ENCODE measurements around the gene DTL.
"Not testable (repeated sequence)": the region's sequence is repeated elsewhere in the genome, so short reads cannot be mapped to it uniquely, and the experiment has no call there.

The DTL gene

DNA sequence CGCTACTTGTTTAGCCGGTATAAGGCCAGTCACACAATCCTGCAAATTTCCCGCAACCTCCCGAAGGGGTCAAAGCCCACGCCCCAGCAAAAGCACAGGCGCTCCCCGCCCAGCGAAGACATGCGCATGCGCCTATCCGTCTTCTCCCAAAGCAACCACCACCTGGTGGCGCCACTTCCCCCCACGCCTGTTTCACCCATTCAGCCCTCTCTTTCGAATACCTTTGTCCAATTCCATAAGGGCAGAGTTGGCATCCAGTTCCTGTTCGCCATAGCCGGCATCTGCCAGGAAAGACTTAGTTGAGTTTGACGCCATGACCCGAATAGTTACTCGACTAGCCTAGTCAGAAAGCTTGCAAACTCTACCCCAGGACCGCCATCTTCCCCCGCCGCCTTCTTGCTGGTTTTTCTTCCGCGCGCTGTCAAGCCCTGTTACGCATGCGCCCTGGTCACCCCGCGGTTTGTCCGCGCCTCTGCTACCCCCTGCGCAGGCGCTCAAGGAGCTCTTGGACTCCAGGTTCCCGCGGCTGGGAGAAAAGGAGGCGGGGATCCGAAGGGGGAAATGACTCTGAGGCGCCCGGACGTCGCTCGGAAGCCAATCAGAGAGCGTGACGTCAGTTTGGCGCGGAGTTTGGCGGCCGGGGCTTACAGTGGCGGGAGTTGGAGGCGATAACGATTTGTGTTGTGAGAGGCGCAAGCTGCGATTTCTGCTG lies at the start of gene DTL, which contains the start of gene INTS7:
Gene DTL, plus strand, starts transcription at position 626 of the 712 bp plus-strand sequence. CDS start 143 bp downstream, outside the sequence.
Gene INTS7, minus strand, starts transcription at position 435 of the 712 bp plus-strand sequence. Its CDS starts 120 bp downstream, at position 315.
- DNase-seq: peak; percentile 99

DNA sequence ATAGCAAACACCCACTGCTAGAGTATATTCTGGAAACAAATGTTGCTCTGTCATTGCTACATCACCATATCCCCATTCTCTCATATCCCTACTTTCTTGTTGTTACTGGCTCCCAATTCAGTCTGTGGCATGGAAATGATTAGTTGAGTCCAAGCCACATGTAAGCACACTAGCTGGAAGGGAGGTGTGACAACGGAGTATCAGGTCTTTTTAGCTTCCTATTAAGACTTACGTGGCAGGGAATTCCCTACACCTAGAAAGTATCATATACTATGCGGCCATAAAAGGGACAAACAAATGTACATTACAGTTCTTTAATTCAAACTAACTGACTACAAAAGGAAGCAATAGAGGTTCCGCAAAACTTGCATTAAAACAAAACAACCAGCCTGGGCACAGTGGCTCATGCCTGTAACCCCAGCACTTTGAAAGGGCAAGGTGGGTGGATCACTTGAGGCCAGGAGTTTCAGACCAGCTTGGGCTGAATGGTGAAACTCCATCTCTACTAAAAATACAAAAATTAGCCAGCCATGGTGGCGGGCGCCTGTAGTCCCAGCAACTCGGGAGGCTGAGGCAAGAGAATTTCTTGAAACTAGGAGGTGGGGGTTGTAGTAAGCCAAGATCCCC lies 48.8 kb upstream of the DTL start:
- DNase-seq: no peak

- DNase-seq: no peak
These were observed 43.9 kb upstream of the DTL start for GRCh38 chr1:211991695-211992094.

DNA sequence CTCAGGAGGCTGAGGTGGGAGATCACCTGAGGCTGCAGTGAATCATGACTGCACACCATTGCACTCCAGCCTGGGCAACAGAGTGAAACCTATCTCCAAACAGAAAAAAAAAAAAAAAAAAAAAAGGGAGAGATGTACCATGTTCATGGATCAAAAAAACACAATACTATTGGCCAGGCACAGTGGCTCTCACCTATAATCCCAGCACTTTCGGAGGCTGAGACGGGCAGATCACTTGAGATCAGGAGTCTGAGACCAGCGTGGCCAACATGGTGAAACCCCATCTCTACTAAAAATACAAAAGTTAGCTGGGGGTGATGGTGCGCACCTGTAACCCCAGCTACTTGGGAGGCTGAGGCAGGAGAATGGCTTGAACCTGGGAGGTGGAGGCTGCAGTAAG lies 38.1 kb upstream of the DTL start:
- not testable (repeated sequence) for DNase-seq

DNA sequence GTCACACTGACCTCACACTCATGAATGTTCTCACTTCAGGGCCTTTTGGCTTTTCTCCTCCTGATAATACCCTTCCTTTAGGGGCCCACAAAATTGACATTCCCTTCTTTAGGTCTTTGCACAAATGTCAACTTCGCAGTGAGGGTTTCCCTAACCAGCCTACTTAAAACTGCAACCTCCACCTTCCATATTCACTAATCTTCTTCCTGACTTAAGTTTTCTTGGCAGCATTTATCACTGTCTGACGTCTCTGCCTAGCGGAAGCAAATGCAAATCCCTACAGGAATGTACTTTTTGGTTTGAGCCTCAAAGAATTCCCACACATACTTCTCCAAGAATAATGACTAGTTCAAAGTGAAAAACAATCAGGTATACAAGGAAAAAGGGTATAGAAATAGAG lies 33.0 kb upstream of the DTL start:
- no peak for DNase-seq

DNA sequence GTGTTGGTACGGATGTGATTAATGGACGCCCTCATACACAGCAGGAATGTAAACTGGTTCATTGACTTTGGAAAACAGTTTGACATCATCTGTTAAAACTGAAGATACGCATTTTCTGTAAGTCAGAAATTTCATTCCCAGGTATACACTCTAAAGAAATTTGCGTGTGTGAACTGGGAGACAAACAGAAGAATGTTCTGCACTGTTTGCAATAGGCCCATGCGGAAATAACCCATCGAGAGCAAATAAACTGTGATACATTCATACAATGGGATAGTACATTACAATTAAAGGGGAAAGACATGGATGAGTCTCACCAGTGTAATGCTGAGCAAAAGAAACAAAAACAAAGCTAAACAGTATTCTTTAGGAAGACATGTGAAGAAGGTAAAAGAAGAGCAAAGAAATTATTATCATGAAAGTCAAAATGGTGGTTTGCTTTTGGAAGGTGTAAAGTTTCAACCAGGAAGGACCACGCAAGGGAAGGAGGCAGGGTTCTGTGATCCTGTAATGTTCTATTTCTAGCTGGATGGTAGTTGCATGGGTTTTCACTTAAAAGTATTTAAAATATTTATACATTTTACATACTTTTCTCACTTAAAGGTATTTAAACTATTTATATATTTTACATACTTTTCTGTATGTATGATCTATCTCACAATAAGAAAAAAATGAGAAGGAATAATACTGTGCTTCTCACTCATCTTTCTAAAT lies 30.5 kb upstream of the DTL start:
- no peak for DNase-seq

GRCh38 chr1:212007178-212007577 lies 28.4 kb upstream of the DTL start:
- no peak for DNase-seq

DNA sequence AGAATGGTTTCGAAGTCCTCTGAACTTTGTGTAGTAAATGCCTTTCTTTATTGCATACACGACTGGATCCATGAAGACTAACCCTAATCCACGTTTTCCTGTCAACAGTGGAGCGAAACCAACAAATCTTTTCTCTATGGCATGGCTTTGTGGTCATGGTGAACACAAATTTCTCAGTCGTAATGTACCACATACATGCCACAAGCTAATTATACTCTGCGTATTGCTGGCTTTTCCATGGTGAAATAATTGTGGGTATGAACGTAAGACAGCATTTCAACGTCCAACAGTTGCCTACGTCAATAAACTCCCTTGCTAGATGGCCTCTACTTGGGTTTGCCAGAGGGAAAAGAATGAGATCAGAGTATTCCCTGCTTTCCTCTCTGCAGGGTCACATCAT lies 27.7 kb upstream of the DTL start:
- DNase-seq: no peak

GRCh38 chr1:212009561-212009960 lies 26.0 kb upstream of the DTL start:
- no peak for DNase-seq

DNA sequence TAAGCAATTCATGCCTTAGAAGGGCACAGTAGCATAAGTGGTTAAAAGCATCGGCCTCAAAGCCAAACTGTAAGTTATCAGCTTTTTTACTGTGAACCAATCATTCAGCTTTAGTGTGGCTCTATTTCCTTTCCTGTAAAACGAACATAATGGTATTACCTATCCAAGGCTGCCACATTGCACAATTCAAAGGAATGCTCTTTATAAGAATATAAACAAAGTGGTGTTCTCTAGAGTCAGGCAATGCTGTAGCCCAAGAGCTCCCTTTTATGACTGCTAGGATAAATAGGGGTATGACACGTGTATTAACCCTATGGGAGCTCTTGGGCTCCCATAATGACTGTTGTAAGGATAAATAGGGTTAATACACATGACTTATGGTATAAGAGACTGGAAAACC lies 25.5 kb upstream of the DTL start:
- no peak for DNase-seq

- DNase-seq: peak; percentile 79
These were observed 23.4 kb upstream of the DTL start for GRCh38 chr1:212012034-212012740.

DNA sequence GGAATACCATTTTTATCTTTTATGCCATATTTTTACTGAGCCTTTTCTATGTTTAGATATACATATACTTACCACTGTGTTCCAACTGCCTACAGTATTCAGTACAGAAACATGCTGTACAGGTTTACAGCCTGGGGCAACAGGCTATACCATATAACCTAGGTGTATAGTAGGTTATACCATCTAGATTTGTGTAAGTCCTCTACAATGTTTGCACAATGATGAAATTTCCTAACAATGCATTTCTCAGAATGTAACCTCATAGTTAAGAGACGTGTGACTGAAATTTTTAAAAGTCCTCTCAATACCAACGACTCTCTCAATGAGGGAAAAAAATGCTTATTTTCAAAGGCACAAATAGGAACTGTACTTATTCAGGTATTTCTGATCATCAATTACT lies 21.9 kb upstream of the DTL start:
- DNase-seq: no peak

DNA sequence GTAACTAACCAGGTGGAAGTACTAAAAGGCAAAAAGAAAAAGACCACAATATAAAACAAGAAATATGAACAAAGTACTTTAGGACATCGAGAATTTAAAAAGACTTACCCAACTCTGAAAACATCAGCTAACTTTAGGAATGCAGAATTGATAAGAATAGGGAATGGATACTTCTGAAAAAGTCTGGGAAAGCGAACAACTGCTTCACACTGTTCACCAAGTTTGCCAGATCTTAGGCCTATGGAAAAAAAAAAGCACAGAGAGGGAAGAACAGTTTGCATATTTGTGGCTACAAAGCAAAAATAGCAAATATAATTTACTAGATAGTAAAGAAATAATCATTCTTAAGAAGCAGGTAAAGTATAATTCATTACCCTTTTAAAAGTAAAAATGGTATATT lies 14.6 kb upstream of the DTL start:
- no peak for DNase-seq

- no peak for DNase-seq
These were observed 14.0 kb upstream of the DTL start for GRCh38 chr1:212021563-212021962.

GRCh38 chr1:212022908-212023307 lies 12.6 kb upstream of the DTL start:
- DNase-seq: not testable (repeated sequence)

GRCh38 chr1:212024469-212025149 lies 10.9 kb upstream of the DTL start:
- DNase-seq: peak; percentile 34

DNA sequence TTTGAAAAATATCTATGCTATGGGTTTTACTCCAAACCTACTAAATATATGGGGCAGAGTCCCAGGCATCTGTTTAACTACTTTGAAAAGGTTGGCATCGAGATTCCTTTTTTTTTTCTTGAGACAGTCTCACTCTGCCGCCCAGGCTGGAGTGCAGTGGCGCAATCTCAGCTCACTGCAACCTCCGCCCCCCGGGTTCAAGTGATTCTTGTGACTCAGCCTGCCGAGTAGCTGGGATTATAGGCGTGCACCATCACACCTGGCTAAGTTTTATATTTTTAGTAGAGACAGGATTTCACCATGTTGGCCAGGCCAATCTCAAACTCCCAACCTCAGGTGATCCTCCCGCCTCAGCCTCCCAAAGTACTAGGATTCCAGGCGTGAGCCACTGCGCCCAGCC lies 7.8 kb upstream of the DTL start:
- not testable (repeated sequence) for DNase-seq

DNA sequence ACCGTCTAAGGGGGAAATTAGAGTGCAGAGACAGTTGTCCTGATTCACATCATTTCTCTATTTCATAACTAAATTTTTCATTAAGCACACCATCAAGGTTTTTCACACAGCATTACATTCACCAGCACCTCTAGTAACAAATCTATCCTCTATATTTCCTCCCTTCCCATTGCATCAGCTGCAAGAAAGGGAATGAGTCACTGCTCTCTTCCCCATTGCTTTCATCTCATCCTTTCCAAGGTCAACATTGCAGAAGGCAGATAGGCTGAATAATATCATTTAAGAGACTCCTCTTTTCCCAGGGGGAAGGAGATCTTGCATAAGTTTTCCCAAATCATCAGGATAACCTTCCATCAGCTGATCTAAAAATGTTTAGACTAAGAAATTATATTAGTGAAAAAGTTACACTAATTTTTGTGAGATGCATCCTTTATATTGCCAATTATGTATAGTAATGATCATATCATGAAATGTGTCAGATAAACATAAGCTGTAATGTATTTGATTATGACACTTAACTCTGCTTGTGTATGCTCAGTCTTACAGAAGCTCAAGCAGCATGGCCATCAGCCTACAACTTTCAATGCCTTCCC lies 4.5 kb upstream of the DTL start:
- peak; percentile 51 for DNase-seq

GRCh38 chr1:212034516-212035122 lies 929 bp upstream of the DTL start:
- no peak for DNase-seq

DNA sequence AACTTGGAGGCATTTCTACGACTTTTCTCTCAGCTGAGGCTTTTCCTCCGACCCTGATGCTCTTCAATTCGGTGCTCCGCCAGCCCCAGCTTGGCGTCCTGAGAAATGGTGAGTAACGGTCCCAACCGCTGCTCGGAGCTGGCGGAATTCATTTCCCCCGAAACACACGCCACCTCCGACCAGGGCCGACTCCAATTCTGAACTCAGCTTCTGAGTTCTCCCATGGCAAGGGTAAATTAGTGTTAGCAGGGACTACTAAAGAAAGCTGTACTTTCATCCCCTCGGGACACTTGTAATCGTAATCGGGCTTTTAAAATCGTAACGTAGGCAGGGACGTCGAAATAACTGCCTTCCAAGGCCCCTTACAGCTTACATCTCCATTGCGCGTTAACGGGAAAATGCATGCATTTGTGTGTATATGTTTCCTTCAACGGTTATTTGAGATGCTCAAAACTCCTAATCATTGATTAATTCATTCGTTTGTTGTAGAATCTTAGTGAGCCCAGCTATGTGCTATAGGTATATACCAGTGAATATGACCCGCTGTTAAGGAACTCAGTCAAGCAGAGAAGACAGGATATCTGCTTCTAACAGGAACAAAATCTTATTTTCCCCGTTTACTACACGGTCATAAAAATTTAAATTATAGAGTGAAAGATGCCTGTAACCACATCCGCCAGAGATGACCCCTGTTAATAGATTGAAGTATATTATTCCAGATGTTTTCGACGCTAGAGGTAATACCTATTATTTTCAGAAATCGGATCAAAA lies 472 bp downstream of the DTL start:
- DNase-seq: no peak

DNA sequence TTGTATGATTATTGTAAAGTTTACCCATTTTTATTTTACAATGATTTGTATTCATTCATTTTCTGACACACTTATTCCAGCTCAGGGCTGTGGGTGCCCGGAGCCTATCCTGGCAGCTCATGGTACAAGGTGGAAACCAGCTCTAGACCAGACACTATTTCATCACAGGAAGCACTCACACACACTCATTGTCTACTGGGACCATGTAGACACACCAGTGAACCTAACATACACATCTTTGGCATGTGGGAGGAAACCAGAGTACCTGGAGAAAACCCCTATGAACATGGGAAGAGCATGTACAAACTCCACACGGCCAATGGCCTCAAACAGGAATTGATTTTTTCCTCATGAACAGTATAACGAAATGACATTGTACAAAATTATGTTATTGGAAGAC lies 2.4 kb downstream of the DTL start:
- peak; percentile 43 for DNase-seq

Data from activated CD4-positive, alpha-beta T cell treated with anti-CD3 and anti-CD28 coated beads, Interleukin-2, Interleukin-6, amounts not matched to agents 100 ng/mL and 50 ng/mL, durations not matched to agents 16 hours and 8 hours (primary cell).